ENCODE measurements around the gene CDCA4.

DNA sequence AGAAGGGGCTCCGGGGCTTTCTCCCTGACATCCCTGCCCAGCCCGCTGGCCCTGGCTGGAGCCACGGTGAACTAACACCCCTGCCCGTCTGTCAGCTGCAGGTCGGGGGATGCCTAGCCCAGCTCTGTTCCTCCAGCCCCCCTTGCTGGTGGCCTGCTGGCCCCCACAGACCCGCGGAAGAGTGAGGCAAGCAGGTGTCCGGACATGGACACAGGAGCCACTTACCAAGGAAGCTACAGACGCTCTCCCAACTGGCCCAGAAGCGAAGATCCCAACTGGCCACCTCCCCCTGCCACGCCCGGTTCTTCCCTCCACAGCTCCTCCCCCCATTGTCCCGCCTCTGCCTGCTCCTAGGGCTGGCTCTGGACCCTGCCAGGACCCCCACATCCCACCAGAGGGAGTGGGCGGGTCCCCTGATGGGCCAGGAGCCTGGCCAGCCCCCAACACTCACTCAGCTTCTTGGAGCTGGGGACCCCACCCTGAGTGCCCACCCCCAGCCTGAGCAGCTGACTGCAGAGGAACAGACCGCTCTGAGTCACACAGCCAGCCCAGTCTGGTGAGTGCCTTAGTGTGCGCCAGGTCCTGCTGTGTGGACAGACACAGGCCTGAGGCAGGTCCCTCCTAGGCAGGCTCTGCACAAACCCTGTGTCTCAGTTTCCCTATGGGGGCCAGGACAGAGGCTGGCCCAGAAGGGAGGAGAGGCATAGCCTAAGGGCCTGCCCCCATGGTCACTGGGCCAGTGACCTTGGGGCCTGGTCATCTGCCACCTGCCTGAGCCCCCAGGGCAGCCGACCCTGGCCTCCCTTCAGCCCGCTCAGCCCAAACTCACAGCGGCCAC, 50.4 kb downstream of the CDCA4 start:
- TF ChIP-seq, protein P1, sequence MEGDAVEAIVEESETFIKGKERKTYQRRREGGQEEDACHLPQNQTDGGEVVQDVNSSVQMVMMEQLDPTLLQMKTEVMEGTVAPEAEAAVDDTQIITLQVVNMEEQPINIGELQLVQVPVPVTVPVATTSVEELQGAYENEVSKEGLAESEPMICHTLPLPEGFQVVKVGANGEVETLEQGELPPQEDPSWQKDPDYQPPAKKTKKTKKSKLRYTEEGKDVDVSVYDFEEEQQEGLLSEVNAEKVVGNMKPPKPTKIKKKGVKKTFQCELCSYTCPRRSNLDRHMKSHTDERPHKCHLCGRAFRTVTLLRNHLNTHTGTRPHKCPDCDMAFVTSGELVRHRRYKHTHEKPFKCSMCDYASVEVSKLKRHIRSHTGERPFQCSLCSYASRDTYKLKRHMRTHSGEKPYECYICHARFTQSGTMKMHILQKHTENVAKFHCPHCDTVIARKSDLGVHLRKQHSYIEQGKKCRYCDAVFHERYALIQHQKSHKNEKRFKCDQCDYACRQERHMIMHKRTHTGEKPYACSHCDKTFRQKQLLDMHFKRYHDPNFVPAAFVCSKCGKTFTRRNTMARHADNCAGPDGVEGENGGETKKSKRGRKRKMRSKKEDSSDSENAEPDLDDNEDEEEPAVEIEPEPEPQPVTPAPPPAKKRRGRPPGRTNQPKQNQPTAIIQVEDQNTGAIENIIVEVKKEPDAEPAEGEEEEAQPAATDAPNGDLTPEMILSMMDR (IDR thresholded peaks at IDR 0.05), result no peak
- TF ChIP-seq EZH2 (IDR thresholded peaks at IDR 0.05; ENCODE audit: borderline replicate concordance, insufficient read depth, low read depth, low read length, poor library complexity, severe bottlenecking), result no peak
